HG03439 (cell line): ENCODE data around the gene C4orf17.
"Not testable (repeated sequence)": the region's sequence is repeated elsewhere in the genome, so short reads cannot be mapped to it uniquely, and the experiment has no call there.

Experiments
- ATAC-seq: cut with Tn5 transposase; IDR thresholded peaks from one replicate; pipeline ENCODE4 v1.9.1; 2021; ENCODE audit warnings: mild to moderate bottlenecking, moderate library complexity; ENCODE audit not compliant: unreplicated experiment

Gene C4orf17

DNA sequence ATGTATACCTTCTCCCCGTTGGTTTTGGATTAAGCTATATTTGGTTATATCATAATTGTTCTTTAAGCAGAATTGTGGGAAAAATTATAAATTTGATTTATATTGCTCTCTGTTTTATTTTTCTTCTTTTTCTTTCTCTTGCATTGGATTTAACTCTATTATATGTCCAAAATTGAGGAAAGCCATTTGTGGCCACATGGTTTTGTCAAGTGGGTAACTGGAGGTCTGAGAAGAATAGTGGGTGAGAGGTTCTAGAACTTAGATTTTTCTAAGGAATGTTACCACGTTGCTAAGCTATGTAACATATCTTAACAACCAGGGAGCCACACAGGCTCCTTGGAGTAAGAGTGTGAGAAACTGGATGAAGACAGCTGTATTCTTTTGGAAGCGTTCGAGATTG, at the start of gene C4orf17:
TSS of gene C4orf17 (plus strand) at position 301 of the 400 bp plus-strand sequence. CDS start 2,061 bp downstream, outside the sequence.
- no peak for ATAC-seq

DNA sequence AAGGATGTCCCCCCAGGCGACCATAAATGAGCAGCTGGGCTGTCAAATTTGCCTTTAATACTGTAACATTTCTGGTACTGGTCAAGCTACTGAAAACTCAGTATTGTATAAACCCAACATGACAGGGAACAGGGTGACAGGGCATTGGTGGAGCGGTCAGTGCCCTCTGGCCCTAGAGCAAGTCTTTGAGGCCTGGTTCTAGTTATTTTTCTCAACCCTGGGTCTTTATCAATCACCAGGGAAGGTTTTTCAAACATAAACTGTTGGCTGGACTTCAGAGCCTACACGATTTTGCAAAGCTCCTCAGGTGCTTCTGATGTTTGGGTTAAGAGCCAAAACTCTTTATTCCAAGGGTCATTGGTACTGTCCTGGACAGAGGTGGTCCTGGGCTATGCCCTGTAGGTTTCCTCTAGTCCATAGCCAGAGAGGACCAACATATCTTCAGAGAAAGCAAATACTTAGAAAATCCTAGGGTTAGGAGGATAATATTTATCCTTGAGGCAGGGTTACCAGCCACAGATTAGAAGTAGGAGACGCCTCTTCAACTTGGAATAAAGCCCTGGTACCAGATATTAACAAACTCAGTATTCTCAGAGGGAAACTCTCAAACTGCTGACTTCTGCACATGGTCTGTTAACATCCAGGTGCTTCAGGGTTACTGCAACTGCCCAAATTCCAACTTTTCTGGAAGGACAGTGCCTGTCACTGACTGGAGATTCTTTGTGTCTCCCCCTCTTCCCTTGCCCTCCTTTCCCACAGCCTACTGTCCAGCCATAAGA, 49.0 kb upstream of the C4orf17 start:
- ATAC-seq, result no peak

DNA sequence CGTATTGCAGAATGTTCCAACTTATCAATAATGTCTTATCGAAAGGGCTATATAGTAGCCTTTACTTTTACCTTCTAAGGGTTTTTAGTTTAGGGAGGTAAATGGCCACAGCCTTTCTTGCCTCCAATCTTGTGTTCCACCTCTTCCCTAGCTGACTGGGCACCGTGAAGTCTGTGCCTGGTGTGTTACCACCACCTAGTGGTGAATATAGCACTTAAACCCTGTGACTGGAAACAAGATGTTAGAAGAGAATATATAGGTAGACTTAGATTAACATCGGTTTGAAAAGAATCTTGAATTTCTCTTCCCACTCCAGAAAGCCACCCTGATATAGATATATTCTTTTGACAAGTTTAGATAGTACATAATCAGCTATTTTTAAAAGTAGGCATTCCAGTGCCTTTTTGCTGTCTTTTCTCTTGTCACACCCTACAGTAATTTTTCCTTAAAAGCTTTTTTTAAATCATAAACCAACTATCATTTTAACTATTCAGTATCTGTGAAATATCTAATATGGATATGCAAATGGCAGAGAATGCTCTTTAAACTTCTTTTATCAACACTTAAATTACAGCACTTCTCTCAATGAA, 47.9 kb upstream of the C4orf17 start:
- ATAC-seq, result peak; percentile 87

DNA sequence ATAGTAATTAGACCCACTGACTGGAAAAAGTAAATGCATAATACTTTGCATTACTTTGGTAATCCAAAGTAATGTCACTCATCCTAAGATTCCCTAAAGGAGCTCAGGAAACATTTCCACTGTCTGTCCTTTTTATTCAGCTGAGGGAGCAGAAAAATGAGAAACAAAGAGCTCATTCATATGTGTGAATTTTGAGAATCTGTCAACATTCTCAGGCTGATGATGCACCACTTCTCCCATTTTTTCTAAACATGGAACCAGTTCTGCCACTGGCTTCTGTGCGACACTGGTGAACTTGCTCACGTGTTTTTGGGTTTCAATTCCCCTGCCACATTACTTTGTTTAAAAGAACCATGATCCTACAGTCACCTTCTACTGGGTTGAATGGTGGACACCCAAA, 47.3 kb upstream of the C4orf17 start:
- ATAC-seq, result no peak

DNA sequence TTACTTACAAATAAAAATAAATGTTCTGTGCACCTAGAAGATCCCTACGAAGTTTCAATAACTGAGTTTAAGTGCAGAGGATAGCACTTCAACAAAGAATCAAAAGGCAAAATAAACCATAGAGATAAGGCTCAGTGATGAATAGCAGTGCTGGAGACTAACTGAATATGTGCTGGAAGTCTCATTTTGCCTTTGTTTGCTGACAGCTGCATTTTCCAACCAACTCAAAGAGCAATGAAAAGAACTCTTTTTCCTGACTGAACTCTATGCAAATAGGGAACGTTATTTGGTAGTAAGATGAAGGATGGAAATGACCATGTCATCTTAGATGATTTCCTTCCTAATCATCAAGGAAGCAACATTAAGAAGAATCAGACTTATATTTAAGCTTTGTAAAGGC, 42.9 kb upstream of the C4orf17 start:
- ATAC-seq, result no peak

GRCh38 chr4:99468889-99469288, 41.9 kb upstream of the C4orf17 start:
- ATAC-seq, result no peak

- ATAC-seq, result no peak
Observed at GRCh38 chr4:99471349-99471748, 39.5 kb upstream of the C4orf17 start.

DNA sequence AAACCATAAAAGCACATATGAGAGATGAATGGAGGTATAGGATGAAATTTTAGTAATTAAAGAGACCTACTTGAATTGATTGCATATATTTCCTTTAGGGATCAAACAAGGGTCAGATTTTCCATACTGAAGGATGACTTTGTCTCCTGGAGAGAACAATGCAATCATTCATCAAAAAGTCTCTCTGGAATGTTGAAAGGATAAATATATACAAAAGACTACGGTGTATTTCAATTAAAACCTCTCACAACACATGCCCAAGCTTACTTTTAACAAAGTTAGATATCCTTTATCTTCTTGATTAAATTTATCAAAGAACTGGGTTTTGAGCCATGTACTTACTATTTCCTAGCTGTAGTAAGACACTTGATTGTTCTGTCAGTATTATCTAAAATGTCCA, 38.9 kb upstream of the C4orf17 start:
- no peak for ATAC-seq

GRCh38 chr4:99473131-99473530, 37.7 kb upstream of the C4orf17 start:
- no peak for ATAC-seq

DNA sequence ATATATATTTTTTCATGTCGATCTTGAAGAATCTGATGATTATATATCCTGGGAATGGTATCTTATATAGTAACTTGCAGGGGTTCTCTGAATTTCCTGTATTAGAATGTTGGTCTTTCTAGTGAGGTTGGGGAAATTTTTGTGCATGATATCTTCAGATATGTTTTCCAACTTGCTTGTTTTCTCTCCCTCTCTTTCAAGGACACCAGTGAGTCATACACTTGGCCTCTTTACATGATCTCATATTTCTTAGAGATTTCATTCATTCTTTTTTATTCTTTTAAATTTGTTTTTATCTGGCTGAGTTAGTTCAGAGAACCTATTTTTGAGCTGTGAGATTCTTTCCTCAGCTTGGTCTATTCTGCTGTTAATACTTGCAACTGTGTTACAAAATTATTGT, 27.2 kb upstream of the C4orf17 start:
- no peak for ATAC-seq

DNA sequence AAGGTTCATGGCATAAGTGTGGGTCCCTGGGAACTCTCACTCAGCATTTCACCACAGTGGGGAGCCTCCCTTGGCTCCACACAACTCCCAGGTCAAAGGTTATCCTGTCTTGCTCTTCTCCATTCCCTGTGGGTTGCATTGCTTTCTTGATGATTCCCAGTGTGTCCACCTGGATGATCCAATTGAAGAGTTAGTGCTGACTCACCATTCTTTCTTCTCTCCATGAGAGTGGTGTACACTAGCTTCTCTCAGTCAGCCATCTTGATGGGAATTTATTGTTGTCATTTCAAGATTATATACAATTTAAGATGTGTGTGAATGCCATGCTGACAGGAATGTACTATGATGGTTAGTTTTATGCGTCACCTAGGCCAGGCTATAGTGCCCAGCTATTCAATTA, 25.6 kb upstream of the C4orf17 start:
- no peak for ATAC-seq

GRCh38 chr4:99486648-99487047, 24.2 kb upstream of the C4orf17 start:
- not testable (repeated sequence) for ATAC-seq

GRCh38 chr4:99490286-99490685, 20.5 kb upstream of the C4orf17 start:
- ATAC-seq, result no peak

DNA sequence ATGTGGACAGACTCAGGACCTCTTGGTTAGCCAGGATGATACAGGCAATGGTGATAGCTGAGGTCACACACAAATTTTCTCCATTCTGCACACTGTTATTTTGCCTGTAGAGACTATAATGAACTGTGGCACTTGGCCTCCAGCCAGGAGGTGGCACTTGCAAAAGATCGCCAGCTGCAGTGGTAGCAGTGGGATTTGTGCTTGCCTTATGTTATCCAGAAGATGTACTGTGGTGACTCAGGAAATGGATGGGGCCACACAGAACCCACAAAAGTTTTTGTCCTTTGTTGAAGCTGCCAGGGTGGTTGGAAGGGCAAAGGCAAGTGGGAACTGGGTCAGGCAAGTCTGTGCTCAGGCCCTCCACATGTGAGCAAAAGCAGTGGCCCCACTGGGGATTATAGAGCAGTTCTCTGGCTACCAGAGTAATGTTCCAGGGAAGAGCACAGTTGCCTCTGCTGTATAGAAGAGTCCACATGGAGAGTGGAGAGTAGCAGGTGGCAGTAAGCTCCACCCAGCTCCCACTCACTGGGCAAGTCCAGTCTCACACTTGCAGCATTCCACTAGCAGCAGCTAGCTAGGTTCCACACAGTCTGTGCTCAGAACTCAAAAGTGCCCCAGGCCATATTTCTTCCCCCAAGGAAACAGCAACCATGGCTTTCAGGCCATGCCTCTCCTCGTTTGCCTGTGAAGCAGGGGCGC, 5.9 kb upstream of the C4orf17 start:
- no peak for ATAC-seq

GRCh38 chr4:99506781-99507180, 4.0 kb upstream of the C4orf17 start:
- ATAC-seq, result no peak

GRCh38 chr4:99507349-99507748, 3.5 kb upstream of the C4orf17 start:
- ATAC-seq, result no peak

DNA sequence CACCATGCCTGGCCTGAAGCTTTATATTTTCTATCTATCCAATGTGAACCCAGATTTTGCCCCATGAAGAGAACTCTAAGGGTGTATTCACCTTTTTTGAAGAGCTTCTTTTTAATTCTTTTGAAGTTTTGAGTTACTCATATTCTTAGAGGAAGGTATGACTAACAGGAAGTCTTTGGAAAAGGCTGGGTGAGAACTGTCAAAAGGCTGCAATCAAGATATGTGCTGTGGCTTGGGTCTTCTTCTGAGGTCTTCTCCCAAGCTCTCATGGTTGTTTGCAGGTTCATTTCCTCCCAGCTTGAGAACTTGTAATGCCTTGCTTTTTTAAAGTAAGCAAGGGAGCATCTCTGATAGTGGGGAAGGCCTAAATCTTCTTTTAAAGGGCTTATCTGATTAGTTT, 3.1 kb upstream of the C4orf17 start:
- ATAC-seq, result no peak

DNA sequence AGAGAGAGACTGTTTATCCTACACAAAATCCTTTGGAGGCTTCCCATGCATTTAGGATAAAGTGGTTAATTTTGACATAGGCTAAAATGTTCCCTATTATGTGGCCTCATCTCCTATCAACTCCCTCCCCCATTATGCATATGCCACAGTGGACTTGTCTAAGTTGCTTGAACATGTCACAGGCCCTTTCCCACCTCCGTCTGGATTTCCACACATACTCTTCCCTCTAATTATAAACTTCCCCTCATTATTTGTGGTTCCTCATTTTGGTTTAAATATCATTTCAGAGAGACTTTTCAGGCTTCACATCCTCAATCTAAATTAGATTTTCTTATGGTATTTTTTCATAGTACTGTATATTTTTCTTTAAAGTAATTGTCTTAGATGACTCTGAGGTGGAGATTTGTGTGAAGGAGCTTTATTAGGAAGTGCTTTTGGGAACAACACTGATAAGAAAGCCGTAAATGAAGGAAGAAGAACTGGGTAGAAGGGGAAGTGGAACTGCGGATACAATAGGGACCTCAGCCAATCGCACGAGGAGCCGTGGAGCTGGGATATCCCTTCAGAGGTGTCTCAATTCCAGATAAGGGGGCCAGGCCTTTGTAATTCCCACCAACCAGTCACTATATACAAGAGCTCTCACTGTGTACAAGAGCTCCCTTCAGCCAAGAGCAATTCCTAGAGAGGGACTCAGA, 7.9 kb downstream of the C4orf17 start:
- no peak for ATAC-seq

DNA sequence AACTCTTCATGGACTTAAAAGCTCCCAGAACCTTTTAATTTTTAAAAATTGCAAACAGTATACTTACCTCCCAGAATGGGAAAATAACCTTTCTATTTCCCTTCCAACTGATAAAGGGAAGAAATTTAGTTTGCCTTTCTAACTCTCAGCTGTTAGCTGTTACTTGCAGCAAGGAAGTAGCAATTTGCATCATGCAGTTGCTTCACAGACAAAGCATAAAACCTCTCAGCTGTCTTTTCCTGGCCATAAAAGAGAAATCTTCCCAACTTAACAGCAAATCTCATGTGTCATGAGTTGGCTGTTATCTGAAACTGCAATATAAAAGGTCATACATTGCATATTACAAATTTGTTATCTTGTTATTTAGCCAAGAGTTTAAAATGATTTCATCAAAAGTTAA, 18.4 kb downstream of the C4orf17 start:
- ATAC-seq, result no peak

DNA sequence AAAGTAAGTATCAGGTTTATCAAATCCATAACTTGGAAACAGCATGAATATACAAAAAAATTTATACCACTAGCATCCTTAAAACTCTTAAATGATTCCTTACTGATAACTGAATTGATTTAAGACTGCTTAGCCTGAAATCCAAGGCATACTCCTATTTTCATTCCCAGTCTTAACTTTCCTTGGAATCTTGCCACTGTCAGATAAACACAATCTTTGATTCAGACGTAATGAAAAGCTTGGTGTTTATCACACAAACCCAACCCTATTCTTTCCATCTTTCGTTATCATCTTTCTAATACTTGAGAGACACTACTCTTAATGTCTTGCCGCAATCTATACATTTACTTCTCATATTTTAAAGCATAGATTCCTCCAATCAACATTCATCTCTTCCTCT, 19.1 kb downstream of the C4orf17 start:
- ATAC-seq, result no peak

- not testable (repeated sequence) for ATAC-seq
Observed at GRCh38 chr4:99534699-99535098, 23.9 kb downstream of the C4orf17 start.
